ENCODE data around the gene SHF.

DNA sequence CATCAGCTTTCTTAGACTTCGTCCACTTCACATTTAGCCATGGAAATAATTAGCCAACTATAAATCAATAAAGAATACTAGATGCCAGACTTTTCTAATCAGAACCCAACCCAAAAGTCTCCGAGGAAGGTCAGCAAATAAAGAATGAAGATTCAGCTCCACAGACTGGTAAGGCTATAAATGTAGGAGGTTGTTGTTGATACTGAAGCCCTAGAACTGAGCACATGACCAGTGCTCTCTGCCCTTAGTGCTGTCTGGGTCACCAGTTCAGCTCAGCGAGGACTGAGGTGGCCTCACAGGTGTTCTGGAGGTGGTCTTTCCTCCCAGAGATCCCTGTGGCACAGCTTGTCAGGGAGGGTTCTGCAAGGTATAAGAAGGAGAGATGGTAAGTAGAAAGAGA, 43.4 kb upstream of the SHF start:
- TF ChIP-seq, protein P1, sequence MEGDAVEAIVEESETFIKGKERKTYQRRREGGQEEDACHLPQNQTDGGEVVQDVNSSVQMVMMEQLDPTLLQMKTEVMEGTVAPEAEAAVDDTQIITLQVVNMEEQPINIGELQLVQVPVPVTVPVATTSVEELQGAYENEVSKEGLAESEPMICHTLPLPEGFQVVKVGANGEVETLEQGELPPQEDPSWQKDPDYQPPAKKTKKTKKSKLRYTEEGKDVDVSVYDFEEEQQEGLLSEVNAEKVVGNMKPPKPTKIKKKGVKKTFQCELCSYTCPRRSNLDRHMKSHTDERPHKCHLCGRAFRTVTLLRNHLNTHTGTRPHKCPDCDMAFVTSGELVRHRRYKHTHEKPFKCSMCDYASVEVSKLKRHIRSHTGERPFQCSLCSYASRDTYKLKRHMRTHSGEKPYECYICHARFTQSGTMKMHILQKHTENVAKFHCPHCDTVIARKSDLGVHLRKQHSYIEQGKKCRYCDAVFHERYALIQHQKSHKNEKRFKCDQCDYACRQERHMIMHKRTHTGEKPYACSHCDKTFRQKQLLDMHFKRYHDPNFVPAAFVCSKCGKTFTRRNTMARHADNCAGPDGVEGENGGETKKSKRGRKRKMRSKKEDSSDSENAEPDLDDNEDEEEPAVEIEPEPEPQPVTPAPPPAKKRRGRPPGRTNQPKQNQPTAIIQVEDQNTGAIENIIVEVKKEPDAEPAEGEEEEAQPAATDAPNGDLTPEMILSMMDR (IDR thresholded peaks at IDR 0.05) = no peak
- TF ChIP-seq POLR2A (IDR thresholded peaks at IDR 0.05) = no peak
